ENCODE results near the gene CACNB2. TPM values are rescaled to one million over a fixed set of nuclear protein-coding genes. Genes with fewer than 3 reads are reported as not detected.

Gene CACNB2
- total RNA-seq, 1 experiment from 2014 or later = not detected

GRCh38 chr10:18469125-18469524 is 328.9 kb downstream of the CACNB2 start:
- H3K79me2 ChIP-seq (ENCODE audit: low read depth) = no peaks in the 10 kb centered on the region
- H3K4me3 ChIP-seq = no peak overlapping the region
- no peaks in the 10 kb centered on the region for H3F3A ChIP-seq (ENCODE audit: insufficient read depth, low read depth)
- no peak overlapping the region for H3K4me2 ChIP-seq
- H3K4me1 ChIP-seq (replicated peaks; ENCODE audit: insufficient read depth) = no peaks in the 10 kb centered on the region
- H3K27me3 ChIP-seq (ENCODE audit: insufficient read depth, low read depth) = 0 out of 2 replicates have a peak, but pooled peaks cover 6% of the 10 kb centered on the region
- CTCF ChIA-PET = no interaction called here
- TF ChIP-seq, protein P1, sequence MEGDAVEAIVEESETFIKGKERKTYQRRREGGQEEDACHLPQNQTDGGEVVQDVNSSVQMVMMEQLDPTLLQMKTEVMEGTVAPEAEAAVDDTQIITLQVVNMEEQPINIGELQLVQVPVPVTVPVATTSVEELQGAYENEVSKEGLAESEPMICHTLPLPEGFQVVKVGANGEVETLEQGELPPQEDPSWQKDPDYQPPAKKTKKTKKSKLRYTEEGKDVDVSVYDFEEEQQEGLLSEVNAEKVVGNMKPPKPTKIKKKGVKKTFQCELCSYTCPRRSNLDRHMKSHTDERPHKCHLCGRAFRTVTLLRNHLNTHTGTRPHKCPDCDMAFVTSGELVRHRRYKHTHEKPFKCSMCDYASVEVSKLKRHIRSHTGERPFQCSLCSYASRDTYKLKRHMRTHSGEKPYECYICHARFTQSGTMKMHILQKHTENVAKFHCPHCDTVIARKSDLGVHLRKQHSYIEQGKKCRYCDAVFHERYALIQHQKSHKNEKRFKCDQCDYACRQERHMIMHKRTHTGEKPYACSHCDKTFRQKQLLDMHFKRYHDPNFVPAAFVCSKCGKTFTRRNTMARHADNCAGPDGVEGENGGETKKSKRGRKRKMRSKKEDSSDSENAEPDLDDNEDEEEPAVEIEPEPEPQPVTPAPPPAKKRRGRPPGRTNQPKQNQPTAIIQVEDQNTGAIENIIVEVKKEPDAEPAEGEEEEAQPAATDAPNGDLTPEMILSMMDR (conservative IDR thresholded peaks at IDR 0.05) = no peak
- TF ChIP-seq EZH2 (IDR thresholded peaks at IDR 0.05; ENCODE audit: low read depth) = no peak
- intact Hi-C loops (cut with micrococcal nuclease; ENCODE audit: unreplicated experiment) = no loop called here
- POLR2A ChIA-PET (ENCODE audit: unreplicated experiment) = no interaction called here
- no peak for DNase-seq
- BruUV-seq (replicated peaks) = no TSS peak
- H3K9me3 ChIP-seq (ENCODE audit: insufficient read depth, low read depth) = no peaks in the 10 kb centered on the region
- no peaks in the 10 kb centered on the region for H3K36me3 ChIP-seq (ENCODE audit: low read depth)
- H4K20me1 ChIP-seq (ENCODE audit: insufficient read depth) = no peaks in the 10 kb centered on the region
- no peak overlapping the region for H3K27ac ChIP-seq
- no peak overlapping the region for H2AFZ ChIP-seq
- no peaks in the 10 kb centered on the region for H3K9me2 ChIP-seq (ENCODE audit: insufficient read depth)

- Histone ChIP-seq H3K27me3 (ENCODE audit: insufficient read depth, low read depth) (peaks cover 9% of the 10 kb centered on the region; the same call in 1 of the 2 replicates), H3K27ac (no peak overlapping the region), H4K20me1 (ENCODE audit: insufficient read depth) (no peaks in the 10 kb centered on the region), H3K79me2 (ENCODE audit: low read depth) (no peaks in the 10 kb centered on the region), H3F3A (ENCODE audit: insufficient read depth, low read depth) (no peaks in the 10 kb centered on the region), H3K9me2 (ENCODE audit: insufficient read depth) (no peaks in the 10 kb centered on the region), H3K4me3 (no peak overlapping the region), H3K4me2 (no peak overlapping the region), H3K9me3 (ENCODE audit: insufficient read depth, low read depth) (no peaks in the 10 kb centered on the region), H2AFZ (no peak overlapping the region), H3K36me3 (ENCODE audit: low read depth) (no peaks in the 10 kb centered on the region), H3K4me1 (replicated peaks; ENCODE audit: insufficient read depth) (no peaks in the 10 kb centered on the region)
- POLR2A ChIA-PET (ENCODE audit: unreplicated experiment) = no interaction called here
- DNase-seq = no peak
- intact Hi-C loops (cut with micrococcal nuclease; ENCODE audit: unreplicated experiment) = no loop called here
- no peak for TF ChIP-seq EZH2 (IDR thresholded peaks at IDR 0.05; ENCODE audit: low read depth)
- TF ChIP-seq, protein P1 (conservative IDR thresholded peaks at IDR 0.05) = 0 out of 2 replicates have a peak, but pooled peaks have one; percentile 18
- no TSS peak for BruUV-seq (replicated peaks)
- CTCF ChIA-PET = no interaction called here
These were observed 332.8 kb downstream of the CACNB2 start for GRCh38 chr10:18472977-18473376.

DNA sequence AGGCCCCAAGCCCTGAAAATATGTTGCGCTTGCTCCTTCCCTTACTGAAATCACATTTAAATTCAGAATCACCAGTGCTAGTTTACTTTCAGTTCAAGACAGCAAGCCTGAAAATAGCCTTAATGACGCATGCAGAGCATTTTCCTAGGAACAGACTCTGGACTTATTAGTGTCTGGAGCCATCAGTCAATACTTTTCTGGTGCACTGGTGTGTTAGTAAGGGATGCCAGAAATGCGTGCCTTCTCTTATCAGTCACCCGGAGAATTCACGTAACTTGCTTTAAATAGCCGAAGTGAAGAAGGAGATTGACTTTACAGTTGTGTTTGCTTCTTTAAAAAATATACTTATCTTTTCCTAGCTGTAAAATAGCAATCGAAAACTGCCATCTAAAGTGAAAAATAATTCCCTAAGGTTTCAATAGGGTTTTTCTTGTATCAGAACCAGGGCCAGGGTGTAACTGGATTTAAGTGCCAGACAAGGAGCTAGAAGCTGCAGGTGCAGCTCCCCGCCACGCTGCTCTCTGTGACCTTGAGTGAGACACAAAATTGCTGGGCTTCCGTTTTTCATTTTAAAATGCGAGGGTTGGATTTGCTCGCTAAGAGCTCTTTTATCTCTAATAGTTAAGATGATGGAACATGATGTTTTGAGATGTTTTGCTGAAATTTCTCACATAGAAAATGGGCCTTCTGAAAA is 333.3 kb downstream of the CACNB2 start:
- Histone ChIP-seq H3K4me3 (no peak overlapping the region), H3K79me2 (ENCODE audit: low read depth) (no peaks in the 10 kb centered on the region), H2AFZ (no peak overlapping the region), H3K4me1 (replicated peaks; ENCODE audit: insufficient read depth) (no peaks in the 10 kb centered on the region), H3K27me3 (ENCODE audit: insufficient read depth, low read depth) (peaks cover 11% of the 10 kb centered on the region; the same call in 1 of the 2 replicates), H3K4me2 (no peak overlapping the region), H3K36me3 (ENCODE audit: low read depth) (no peaks in the 10 kb centered on the region), H3F3A (ENCODE audit: insufficient read depth, low read depth) (no peaks in the 10 kb centered on the region), H3K9me2 (ENCODE audit: insufficient read depth) (no peaks in the 10 kb centered on the region), H3K27ac (no peak overlapping the region), H3K9me3 (ENCODE audit: insufficient read depth, low read depth) (no peaks in the 10 kb centered on the region), H4K20me1 (ENCODE audit: insufficient read depth) (no peaks in the 10 kb centered on the region)
- TF ChIP-seq EZH2 (IDR thresholded peaks at IDR 0.05; ENCODE audit: low read depth) = no peak
- TF ChIP-seq, protein P1 (conservative IDR thresholded peaks at IDR 0.05) = no peak
- ChIA-PET CTCF (no interaction called here), POLR2A (ENCODE audit: unreplicated experiment) (no interaction called here)
- DNase-seq = no peak
- BruUV-seq (replicated peaks) = no TSS peak
- intact Hi-C loops (cut with micrococcal nuclease; ENCODE audit: unreplicated experiment) = no loop called here
